Pancreas (tissue), 10 donors: Measurements from ENCODE around the gene SFT2D1. TPM values are rescaled to one million over a fixed set of nuclear protein-coding genes. Genes with fewer than 3 reads are reported as not detected.

ENCODE experiments used
- ATAC-seq, 4 donors: fragments of 200-7000 bp; cut with Tn5 transposase; one replicate each; pipeline versions ENCODE4 v1.8.0 to v1.9.1; 2020; ENCODE audit warnings: mild to moderate bottlenecking in 4 of 4, moderate library complexity in 4 of 4
- DNase-seq, 6 donors: peaks; one replicate each; pipeline ENCODE4 v3.0.0-alpha.2; 2020
- FAIRE-seq: peaks from 2 replicates; lab custom pipeline; 2012; peaks lifted over from hg19 to GRCh38; lab: Jason Lieb, UNC
- H3K27ac ChIP-seq, 4 donors: fragments of 200-600 bp; sonication (generic); 1 replicate in 3 of 4; 2 replicates in 1 of 4; pipeline versions ENCODE4 v1.5.0 to v1.8.0; 2020
- H3K27me3 ChIP-seq, 4 donors: fragments of 200-600 bp; one replicate each; pipeline ENCODE4 v1.8.0; 2021
- H3K36me3 ChIP-seq, 3 donors: fragments of 200-600 bp; sonication (generic) in 1 of 3; one replicate each; pipeline versions ENCODE4 v1.5.0 to v1.8.0; 2020 to 2021
- H3K4me1 ChIP-seq, 3 donors: fragments of 200-600 bp; one replicate each; pipeline ENCODE4 v1.8.0; 2021
- H3K4me3 ChIP-seq, 4 donors: fragments of 200-600 bp; sonication (generic) in 2 of 4; one replicate each; pipeline versions ENCODE4 v1.5.0 to v1.8.0; 2020 to 2021
- H3K9me3 ChIP-seq, 4 donors: fragments of 200-600 bp; one replicate each; pipeline ENCODE4 v1.8.0; 2021
- WGBS, 2 donors: extraction: QIAGEN DNeasy Blood & Tissue Kit; methylation state at CpG; one replicate each; pipeline ENCODE4 v1.1.7; 2013; 5-methylcytosine and 5-hydroxymethylcytosine counted together
- intact Hi-C, 3 donors: fragments of 100-400 bp; cut with DNase I; formaldehyde crosslinking; loops; one replicate each; pipeline versions ENCODE4 v1.11.1 to v1.14.2; 2022
- polyA plus RNA-seq, 2 donors: library from polyadenylated mRNA; stranded (reverse); fragments of 200-250 nt; gene quantifications; one replicate each; pipeline ENCODE4 v1.2.3, GENCODE V29; 2013
- total RNA-seq, 6 donors: library from RNA; stranded (reverse); fragmentation: NEBNext Ultra II Directional in 4 of 6; extraction: Animal tissue kit (Norgen Biotek cat#: 25700) in 4 of 6; gene quantifications; one replicate each; pipeline versions ENCODE4 v1.2.1 to v1.2.4, GENCODE V29; 2021 to 2023
- TF ChIP-seq, protein P1 (sequence below), 4 donors: fragments of 200-600 bp; sonication (generic) in 3 of 4; IDR thresholded peaks; one replicate each; pipeline versions ENCODE4 v1.5.0 to v1.8.0; 2021; ENCODE audit warnings: antibody characterized with exemption in 4 of 4
- donor health status: healthy with polysubstance abuse.
- donor health status: DM: no; HTN: no; CAD: no; lungs with moderate emphysema.
- donor health status: DM: no; HTN: no; CAD: no.
- donor health status: control.
- donor health status: control.
- donor health status: Bipolar disorder and iron deficiency.
- donor health status: DM: yes; HTN: yes; CAD: no.
- donor health status: DM: no; HTN: no; CAD: no.
- donor health status: DM: no; HTN: no; CAD: no.
- donor health status: DM: yes; HTN: yes; CAD: no.

Gene SFT2D1
- total and polyA plus RNA-seq, 8 donors: 14.5 to 38.9 (median 24.7) TPM

DNA sequence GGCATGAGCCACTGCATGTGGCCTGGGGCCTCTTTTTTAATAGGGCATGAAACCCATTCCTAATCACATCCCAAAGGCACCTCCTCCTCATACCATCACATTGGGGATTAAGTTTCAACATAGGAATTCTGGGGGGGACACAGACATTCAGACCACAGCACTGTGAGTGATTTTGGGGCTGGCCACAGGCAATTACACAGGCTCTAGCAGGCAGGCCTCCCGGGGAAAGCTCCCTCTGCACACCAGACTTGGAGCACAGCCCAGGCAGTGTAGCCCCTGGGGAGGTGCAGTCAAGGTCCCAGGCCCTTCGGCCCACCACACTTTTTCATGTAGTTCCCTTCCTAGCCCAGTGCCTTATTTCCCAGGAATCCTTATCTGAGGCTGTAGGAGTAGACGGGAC, 5.5 kb downstream of the SFT2D1 start:
- TF ChIP-seq, protein P1, sequence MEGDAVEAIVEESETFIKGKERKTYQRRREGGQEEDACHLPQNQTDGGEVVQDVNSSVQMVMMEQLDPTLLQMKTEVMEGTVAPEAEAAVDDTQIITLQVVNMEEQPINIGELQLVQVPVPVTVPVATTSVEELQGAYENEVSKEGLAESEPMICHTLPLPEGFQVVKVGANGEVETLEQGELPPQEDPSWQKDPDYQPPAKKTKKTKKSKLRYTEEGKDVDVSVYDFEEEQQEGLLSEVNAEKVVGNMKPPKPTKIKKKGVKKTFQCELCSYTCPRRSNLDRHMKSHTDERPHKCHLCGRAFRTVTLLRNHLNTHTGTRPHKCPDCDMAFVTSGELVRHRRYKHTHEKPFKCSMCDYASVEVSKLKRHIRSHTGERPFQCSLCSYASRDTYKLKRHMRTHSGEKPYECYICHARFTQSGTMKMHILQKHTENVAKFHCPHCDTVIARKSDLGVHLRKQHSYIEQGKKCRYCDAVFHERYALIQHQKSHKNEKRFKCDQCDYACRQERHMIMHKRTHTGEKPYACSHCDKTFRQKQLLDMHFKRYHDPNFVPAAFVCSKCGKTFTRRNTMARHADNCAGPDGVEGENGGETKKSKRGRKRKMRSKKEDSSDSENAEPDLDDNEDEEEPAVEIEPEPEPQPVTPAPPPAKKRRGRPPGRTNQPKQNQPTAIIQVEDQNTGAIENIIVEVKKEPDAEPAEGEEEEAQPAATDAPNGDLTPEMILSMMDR (IDR thresholded peaks at IDR 0.05): no peak
- ATAC-seq (no peak), DNase-seq (no peak), FAIRE-seq (no peak)
- no peaks in the 10 kb centered on the region for H3K36me3 ChIP-seq
- H3K4me3 ChIP-seq: no peak overlapping the region
- intact Hi-C loops: no loop called here
- H3K9me3 ChIP-seq: no peaks in the 10 kb centered on the region
- no peaks in the 10 kb centered on the region for H3K27me3 ChIP-seq
- 74 to 93% methylated on average over 3 of the region's 3 CpGs for WGBS, 2 donors
- H3K4me1 ChIP-seq: peaks cover 13 to 20% (median 17%) of the 10 kb centered on the region in 3 donors
- no peak overlapping the region for H3K27ac ChIP-seq

DNA sequence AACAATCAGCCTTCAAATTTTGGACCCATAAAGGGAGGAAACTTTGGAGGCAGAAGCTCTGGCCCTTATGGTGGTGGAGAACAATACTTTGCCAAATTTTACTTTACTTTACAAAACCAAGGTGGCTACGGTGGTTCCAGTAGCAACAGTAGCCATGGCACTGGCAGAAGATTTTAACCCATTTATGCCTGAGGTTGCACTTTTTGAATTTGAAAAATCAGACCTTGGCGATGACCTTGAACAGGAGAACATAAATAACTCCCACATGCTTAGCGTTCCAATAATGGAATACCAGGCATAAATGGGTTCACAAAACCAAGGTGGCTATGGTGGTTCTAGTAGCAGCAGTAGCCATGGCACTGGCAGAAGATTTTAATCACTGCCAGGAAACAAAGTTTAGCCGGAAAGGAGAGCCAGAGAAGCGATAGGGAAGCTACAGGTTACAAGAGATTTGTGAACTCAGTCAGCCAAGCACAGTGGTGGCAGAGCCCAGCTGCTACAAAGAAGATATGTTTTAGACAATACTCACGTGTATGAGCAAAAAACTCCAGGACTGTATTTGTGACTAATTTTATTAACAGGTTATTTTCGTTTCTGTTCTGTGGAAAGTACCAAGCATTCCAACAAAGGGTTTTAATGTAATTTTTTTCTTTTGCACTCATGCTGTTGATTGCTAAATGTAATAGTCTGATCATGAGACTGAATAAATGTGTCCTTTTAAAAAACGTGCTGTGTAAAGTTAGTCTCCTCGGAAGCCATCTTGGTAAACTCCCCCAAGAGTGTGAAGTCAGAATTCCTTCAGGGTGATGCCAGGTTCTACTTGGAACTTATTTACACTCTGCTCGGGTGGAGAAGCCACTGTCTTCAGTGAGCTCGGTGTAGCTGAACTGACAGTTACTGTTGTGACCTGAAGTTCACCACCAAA, 6.7 kb downstream of the SFT2D1 start:
- WGBS, 2 donors: 83 to 88% methylated on average over 11 of the region's 11 CpGs
- Histone ChIP-seq H3K27me3 (no peaks in the 10 kb centered on the region), H3K4me3 (no peak overlapping the region), H3K36me3 (no peaks in the 10 kb centered on the region), H3K9me3 (no peaks in the 10 kb centered on the region), H3K27ac (no peak overlapping the region), H3K4me1 (peaks cover 11 to 19% (median 11%) of the 10 kb centered on the region in 3 donors)
- DNase-seq (no peak), ATAC-seq (no peak), FAIRE-seq (no peak)
- intact Hi-C loops: no loop called here
- TF ChIP-seq, protein P1 (IDR thresholded peaks at IDR 0.05): no peak

GRCh38 chr6:166334878-166335277, 7.5 kb downstream of the SFT2D1 start:
- no peak for ATAC-seq
- no peak for FAIRE-seq
- Histone ChIP-seq H3K4me3 (no peak overlapping the region), H3K4me1 (peaks cover 7 to 13% (median 7%) of the 10 kb centered on the region in 3 donors), H3K27me3 (no peaks in the 10 kb centered on the region), H3K27ac (no peak overlapping the region), H3K9me3 (no peaks in the 10 kb centered on the region), H3K36me3 (no peaks in the 10 kb centered on the region)
- intact Hi-C loops: no loop called here
- 94 to 96% methylated on average over 8 of the region's 8 CpGs for WGBS, 2 donors
- TF ChIP-seq, protein P1 (IDR thresholded peaks at IDR 0.05): no peak
- no peak for DNase-seq

DNA sequence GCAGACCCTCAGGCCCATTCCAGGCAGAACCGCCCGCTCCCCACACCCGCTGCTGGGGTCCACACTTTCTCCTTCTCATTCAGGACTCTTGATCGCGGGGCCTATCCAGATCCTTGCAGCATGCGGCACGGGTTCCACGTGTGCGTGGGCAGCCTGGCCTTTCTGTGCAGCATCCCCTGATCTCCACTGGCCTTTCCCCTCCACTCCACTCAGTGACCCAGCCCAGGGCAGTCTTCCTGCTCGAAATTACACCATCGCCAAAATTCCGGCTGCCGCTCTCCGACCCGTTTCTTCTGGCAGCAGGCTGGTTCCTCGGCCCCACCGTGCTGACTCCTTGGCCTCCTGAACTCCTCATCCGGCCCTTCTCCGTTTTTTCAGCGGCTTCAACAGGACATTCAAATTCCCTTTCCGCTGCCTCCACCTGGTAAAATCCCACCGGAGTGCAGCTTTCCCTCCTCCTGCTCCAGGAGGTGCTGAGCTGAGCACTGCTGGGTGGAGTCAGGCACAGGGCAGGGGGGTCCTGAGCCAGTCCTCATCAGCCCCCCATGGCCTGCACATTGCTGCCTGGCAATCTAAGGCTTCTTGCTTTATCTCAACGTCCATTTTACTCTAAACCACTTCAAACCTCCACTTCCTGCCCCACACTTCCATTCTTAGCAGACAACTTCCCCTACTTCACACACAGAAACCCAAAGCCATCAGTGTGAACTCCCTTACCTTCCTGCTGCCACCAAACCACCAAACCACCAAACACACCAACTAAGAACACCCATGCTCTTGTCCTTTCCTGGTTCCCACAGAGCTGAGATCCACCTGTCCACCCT, 9.0 kb downstream of the SFT2D1 start:
- Histone ChIP-seq H3K36me3 (peaks cover 0 to 6% (median 0%) of the 10 kb centered on the region in 3 donors), H3K4me3 (no peak overlapping the region), H3K9me3 (no peaks in the 10 kb centered on the region), H3K27me3 (no peaks in the 10 kb centered on the region), H3K27ac (no peak overlapping the region), H3K4me1 (peaks cover 4 to 10% (median 7%) of the 10 kb centered on the region in 3 donors)
- DNase-seq (no peak), FAIRE-seq (no peak), ATAC-seq (no peak)
- TF ChIP-seq, protein P1 (IDR thresholded peaks at IDR 0.05): no peak
- intact Hi-C loops: no loop called here
- 86 to 89% methylated on average over 23 of the region's 23 CpGs for WGBS, 2 donors
